Gastroesophageal sphincter (tissue), 3 donors: Measurements from ENCODE around the gene TAF7.

ENCODE experiments used
- CTCF ChIP-seq, 4 experiments: fragments of 200-600 bp in 2 of 4; fragments of 450-650 bp in 2 of 4; sonication (generic) in 1 of 4; IDR thresholded peaks; one replicate each; pipeline ENCODE4 v1.5.1; 2017 to 2019; ENCODE audit warnings: antibody characterized with exemption in 4 of 4, mild to moderate bottlenecking in 2 of 4, moderate library complexity in 2 of 4
- EP300 ChIP-seq: sonication (generic); formaldehyde crosslinking; IDR thresholded peaks from one replicate; pipeline ENCODE4 v1.6.1; 2017; ENCODE audit warnings: antibody characterized with exemption, mild to moderate bottlenecking
- POLR2A ChIP-seq, 2 donors: fragments of 450-650 bp; IDR thresholded peaks; one replicate each; pipeline ENCODE4 v1.6.1; 2017; ENCODE audit warnings: antibody characterized with exemption in 2 of 2, mild to moderate bottlenecking in 2 of 2, moderate library complexity in 1 of 2
- POLR2AphosphoS5 ChIP-seq: sonication (generic); formaldehyde crosslinking; IDR thresholded peaks from one replicate; pipeline ENCODE4 v1.6.1; 2017; ENCODE audit warnings: antibody characterized with exemption

- TF ChIP-seq CTCF (IDR thresholded peaks at IDR 0.05) (no peak), POLR2AphosphoS5 (no peak), POLR2A (IDR thresholded peaks at IDR 0.05) (no peak), EP300 (no peak)
These were observed 6.9 kb downstream of the TAF7 start for GRCh38 chr5:141313711-141314110.
